NAMALWA (cell line): Measurements from ENCODE around the gene ERFE.

Experiments
- DNase-seq: peaks from one replicate; pipeline ENCODE4 v3.0.0-alpha.2; 2015; ENCODE audit warnings: low spot score

ERFE gene

DNA sequence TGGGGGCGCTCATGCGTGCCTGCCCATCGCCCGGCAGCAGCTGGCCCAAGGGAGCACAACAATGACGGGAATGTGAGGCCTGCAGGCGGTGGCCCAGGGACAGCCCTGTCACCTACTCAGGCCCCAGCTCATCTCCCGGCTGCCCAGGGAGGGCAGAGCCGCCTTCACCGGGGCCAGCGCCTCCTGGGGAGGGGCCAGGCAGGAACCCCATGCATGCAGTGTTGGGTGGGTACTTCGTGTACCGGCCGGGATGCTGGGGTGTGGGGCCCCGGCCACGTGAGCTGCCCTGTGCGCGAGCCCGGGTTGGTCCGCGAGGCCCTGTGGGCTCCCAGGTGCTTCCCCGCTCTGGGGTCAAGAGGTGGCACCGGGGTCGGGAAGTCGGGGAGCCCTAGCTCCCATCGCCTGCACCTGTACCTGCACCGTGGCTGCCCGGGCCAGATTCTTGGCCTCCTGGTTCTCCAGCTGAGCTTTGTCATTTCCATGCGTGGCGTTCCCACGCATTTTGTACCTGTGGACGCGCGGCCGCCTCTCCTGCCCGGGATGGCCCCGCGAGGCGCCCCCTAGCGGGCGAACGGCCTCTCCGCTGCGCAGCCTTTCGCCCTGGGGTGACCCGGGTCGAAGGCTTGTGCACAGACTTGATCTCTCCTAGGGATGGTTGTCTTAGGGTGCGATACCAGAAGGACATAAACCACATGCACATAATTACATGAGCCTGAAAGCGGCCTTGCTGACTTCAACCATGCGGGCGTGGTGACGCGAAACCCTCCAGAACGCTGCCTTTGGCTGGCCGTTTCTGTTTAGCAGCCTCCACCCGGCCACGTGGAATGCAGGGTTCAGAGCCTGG is 19.4 kb upstream of the ERFE start:
- DNase-seq: peak; percentile 30

DNA sequence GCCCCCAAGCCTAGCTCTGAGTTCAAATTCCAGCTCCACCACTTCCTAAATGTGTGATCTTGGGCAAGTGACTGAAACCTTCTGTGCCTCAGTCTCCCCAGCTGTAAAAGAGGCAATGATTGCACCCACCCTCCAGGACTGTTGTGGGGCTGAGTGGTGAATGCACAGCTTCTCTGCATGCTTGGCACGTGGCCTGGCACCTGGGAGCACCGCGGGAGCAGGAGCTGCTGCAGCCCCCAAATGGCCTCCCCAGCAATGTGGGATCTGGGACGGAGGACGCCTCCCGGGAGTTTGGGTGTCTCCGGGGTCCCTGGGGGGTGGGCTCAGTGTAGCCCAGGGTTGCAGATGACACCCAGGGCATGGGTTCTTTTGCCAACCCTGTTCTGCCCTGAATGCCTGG is 18.7 kb upstream of the ERFE start:
- no peak for DNase-seq

DNA sequence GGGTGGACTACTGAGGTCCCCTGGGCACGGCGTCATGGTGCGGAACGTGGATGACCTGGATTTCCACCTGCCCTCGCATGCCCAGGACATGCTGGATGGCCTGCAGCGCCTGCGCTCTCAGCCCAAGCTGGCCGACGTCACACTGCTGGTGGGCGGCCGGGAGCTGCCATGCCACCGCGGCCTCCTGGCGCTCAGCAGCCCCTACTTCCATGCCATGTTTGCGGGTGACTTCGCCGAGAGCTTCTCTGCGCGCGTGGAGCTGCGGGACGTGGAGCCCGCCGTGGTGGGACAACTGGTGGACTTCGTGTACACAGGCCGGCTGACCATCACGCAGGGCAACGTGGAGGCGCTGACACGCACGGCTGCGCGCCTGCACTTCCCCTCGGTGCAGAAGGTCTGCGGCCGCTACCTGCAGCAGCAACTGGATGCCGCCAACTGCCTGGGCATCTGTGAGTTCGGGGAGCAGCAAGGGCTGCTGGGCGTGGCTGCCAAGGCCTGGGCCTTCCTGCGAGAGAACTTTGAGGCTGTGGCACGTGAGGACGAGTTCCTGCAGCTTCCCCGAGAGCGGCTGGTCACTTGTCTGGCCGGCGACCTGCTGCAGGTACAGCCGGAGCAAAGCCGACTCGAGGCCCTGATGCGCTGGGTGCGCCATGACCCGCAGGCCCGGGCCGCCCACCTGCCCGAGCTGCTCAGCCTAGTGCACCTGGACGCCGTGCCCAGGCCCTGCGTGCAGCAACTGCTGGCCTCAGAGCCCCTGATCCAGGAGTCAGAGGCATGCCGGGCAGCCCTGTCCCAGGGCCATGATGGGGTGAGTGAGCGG is 17.8 kb upstream of the ERFE start:
- no peak for DNase-seq

DNA sequence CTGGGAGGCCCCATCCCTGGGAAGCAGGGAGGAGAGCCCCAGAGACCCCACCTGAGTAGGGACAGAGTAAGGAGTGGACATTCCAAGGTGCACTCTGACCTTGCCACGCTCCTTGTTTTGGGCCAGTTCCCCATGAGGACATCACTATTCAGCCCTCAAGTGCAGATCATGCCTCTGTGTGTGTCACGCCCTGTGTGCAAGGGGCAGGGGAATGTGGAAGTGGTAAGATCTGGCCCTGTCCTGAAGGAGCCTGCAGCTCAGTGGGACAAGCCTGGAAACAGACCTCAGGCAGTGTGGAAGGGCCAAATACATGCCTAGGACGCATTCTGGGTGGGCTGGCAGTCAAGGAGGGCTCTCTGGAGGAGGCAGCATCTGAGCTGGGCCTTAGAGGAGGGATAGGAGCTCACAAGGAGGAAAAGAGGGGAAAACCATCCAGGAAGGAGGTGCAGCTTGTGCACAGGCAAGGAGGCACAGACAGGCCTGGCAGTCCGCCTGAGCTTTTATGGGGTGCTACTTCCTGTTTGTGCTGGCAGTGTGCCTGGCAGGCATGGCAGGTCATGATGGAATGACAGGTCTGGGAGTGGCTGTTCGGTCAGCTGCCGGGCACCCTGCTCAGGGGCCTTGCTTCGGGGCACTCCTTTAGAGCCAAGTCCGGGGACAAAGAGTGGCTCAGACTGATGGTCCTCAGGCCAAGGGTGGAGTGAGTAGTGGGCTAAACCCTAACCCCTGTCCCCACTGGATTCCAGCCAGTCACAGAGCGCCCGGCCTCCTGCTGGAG is 17.0 kb upstream of the ERFE start:
- DNase-seq: no peak

DNA sequence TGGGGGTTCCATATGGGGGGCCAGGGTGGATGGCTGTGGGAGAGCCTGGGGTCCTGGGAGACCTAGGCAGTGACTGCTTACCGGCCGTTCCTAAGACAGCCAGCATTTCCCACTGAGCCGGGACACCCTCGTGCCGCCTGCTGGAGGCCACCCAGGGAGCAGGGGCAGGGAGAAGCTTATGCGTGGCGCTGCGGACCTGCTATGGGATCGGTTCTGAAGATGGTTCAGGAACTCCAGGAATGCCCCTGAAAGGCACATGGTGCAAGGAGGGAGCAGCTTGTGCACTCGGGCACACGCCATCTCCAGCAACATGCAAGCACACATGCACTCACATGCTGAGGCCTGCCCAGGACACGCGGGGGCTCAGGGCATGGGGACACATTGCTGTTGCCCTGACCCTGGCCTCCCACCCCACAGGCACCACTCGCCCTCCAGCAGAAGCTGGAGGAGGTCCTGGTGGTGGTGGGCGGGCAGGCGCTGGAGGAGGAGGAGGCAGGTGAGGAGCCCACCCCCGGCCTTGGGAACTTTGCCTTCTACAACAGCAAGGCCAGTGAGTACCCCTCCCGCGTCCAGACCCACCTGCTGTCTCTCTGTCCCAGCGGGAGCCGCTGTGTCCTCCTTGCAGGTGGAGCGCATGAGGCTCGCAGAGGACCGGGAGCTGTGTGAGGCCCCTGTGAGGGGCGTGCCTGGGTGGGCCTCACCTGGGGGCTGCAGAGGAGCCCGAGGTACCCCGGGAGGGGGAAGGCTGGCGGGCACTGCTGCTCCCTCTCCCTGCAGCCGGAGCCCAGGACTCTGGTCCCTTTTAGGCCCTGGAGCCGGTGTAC is 16.2 kb upstream of the ERFE start:
- no peak for DNase-seq

DNA sequence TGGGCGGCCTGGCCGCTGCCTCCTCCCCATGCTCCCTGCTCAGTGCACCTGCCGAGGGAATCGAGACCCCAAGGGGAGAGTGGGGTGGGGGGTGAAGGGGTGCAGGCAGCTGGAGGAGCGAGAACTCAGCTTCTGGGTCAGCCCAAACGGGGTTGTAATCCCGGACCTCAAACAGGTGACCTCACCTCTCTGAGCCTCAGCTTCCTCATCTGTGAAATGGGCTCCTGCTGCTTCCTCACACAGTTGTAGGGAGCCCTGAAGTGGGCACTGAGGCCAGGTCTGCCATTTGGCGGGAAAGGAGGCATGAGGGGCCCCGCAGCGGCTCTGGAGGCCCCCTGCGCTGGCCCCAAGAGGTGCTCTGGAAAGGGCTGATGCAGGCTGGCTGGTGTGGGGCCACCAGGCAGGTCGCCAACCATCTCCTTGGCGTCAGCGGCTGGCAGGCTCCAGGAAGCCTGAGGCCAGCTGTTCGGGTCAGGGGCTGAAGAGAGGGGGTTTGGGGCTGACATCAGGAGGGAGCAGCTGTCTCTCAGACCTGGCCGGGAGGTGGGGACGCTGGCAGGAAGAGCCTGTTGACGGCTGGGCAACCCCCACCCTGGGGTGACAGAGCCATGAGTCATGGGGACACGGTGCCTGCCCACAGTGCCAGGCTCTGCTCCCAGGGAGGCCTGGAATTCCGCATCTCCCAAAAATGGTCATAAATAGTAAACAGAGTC is 15.4 kb upstream of the ERFE start:
- DNase-seq: no peak

DNA sequence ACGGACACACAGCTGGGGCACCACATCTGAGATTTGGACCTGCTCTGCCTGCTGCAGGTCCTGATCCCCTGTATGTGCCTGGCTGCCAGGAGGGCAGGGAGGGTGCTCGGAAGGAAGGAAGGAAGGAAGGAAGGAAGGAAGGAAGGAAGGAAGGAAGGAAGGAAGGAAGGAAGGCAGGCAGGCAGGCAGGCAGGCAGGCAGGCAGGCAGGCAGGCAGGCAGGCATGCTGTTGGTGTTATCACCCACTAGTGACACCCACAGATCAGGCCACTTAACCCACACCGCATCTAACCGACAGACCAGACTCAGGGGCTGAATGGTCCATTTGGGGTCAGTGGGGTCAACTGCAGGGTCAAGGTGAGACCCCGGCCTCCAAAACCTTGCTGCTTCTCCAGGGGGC is 14.5 kb upstream of the ERFE start:
- DNase-seq: no peak

DNA sequence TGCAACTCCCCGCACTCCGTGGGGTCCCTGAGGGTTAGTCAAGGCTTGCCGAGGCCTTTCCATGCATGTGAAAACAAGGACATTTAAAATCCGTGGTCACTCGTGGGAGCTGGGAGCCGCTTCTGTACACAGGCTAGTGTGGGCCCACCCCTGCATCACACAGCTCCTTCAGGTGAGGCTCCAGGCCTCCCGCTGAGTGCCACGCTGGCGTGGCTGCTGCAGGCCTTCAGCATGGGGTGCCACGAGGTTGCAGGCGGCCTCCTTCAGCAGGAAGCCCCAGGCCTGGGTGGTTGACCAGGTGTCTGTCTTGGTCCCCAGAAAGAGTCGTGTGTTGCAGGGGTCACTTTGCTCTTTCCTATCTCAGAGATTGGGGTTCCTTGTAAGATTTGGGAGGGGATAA is 13.7 kb upstream of the ERFE start:
- no peak for DNase-seq

DNA sequence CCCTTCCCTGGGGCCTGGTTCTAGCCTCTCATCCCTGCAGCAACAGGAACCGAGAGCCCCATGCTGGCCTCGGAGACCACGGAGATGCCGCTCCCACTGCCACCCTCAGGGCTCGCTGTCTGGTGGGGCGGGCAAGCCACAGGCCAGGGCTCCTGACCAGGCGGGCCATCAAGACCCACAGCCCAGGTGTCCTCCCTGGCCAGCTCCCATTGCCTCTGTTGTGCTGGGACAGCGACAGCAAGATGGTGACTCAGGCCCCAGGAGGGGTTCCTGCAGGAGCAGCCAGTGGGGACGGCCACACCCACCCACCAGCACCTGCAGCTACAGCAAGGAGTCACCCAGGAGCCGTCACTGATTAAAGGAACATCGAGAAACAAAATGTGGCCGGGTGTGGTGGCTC is 12.9 kb upstream of the ERFE start:
- no peak for DNase-seq

DNA sequence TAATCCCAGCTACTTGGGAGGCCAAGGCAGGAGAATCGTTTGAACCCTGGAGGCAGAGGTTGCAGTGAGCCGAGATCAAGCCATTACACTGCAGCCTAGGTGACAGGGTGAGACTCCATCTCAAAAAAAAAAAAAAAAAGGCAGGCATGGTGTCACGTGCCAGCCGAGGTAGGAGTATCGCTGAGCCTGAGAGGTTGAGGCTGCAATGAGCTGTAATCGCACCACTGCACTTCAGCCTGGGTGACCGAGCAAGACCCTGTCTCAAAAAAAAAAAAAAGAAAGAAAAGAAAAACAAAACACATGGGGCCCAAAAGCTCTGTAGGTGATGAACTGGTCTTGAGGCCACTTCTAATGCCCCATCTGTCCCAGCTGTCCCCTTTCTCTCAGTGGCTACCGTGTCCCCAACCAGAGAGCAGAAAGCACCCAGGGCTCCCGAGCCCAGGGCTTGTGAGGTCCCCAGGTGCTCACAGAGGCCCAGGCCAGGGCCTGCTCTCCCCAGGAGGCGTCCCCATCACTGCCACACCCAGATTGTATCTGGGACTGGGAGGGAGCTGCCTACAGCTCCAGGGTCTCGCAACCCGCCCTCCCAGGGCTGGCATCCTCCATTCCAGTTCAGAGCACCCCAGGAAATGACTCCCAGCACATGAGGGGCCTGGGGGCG is 11.8 kb upstream of the ERFE start:
- no peak for DNase-seq

DNA sequence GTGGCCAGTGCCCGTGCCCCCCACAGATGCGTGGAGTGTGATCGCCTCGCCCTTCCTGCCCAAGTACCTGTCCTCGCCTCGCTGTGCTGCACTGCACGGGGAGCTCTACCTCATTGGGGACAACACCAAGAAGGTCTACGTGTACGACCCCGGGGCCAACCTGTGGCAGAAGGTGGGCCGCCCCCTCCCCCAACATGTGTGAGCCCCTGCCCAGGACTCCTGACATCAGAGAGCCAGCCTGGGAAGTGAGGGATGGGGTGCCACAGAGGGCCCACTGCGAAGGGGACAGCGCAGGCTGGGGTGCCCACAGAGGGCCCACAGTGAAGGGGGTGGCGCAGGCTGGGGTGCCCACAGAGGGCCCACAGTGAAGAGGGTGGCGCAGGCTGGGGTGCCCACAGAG is 9.8 kb upstream of the ERFE start:
- no peak for DNase-seq

DNA sequence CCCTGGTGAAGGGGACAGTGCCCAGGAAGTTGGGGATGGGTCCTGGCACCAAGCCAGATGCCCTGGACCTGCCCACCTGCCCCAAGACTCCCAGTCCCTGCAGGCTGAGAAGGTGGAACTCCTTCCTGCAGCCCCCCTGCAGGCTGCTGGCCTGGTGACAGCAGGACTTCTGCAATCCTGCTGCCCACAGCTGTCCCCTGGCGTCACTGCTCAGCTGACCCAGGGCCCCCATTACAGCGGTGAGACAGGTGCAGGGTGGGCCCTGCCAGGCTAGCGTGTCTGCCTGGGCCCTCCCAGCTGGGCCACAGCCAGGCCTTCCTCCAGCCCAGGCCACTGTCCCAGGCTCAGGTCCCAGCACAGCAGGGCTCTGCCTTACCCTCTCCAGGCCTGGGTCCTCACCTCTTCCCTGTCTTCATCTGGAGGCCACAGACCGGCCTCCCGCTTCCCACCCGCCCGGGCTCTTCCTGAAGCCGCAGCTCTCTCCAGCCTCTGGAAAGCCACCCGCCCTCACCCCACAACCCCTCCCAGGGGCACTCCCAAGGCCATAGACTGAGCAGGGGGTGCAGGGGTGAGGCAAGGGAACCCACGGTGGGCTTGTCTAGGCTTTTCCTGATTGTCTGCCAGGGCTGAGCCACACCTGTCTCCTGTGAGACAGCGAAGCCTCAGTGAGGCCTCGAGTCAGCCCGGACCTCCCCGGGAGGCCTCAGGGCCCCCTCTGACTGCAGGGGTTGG is 8.8 kb upstream of the ERFE start:
- no peak for DNase-seq

DNA sequence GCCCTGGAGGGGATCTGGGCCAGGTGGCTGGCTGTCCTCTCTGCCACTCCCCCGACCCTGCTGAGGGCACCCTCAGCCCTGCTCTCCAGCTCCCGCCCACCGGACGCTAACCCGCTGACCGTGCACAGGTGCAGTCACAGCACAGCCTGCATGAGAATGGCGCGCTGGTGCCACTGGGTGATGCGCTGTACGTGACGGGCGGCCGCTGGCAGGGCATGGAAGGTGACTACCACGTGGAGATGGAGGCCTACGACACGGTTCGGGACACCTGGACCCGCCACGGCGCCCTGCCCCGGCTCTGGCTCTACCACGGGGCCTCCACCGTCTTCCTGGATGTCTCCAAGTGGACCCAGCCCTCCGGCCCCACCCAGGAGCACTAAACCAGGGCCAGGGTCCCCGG is 8.1 kb upstream of the ERFE start:
- DNase-seq: no peak

DNA sequence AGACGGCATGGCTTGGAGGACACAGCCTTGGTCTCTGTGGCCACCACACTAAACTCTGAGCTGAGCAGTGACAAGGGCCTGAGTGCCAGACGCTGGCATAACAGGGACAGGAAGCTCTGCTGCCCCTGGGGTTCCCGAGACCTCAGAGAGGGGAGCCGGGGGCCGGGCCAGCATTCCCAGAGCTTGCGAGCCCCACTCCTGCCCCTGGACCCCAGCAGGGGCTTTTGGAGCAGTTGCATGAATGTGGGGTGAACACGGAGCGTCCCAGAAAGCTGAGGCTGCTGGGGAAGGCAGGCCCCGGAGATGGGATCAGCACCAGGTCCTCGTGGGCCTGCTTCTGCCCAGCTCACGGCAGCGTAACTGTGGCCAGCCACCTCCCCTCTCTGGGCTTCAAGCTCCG is 7.6 kb upstream of the ERFE start:
- DNase-seq: no peak

DNA sequence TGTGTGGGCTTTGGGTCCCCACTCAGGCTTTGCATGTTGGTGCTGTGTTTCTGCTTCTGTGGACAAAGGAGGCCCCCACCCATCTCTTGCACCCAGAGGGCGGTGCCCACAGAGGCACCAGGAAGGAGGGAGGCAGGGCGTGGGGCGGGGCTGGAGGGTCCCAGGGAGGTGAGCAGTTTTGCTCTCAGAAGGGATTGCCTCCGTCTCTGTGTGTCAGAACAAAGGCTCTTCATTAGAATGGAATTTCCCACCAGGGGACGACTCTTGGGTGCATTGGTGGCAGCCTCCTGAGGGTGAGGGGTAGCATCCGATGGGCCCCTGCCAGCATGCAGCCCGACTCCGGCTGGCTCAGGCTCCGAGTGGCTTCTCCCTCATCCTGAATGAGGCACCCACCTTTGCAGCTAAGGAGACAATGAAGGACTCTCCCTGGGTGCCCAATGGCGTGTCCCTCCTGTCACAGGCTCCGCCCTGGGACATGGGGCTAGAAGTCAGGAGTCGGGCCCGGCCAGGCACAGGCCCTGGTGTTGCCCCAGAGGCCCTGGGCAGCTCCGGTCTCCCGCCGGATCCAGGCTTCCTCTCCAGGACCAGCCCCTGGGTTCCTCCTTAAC is 7.0 kb upstream of the ERFE start:
- no peak for DNase-seq

DNA sequence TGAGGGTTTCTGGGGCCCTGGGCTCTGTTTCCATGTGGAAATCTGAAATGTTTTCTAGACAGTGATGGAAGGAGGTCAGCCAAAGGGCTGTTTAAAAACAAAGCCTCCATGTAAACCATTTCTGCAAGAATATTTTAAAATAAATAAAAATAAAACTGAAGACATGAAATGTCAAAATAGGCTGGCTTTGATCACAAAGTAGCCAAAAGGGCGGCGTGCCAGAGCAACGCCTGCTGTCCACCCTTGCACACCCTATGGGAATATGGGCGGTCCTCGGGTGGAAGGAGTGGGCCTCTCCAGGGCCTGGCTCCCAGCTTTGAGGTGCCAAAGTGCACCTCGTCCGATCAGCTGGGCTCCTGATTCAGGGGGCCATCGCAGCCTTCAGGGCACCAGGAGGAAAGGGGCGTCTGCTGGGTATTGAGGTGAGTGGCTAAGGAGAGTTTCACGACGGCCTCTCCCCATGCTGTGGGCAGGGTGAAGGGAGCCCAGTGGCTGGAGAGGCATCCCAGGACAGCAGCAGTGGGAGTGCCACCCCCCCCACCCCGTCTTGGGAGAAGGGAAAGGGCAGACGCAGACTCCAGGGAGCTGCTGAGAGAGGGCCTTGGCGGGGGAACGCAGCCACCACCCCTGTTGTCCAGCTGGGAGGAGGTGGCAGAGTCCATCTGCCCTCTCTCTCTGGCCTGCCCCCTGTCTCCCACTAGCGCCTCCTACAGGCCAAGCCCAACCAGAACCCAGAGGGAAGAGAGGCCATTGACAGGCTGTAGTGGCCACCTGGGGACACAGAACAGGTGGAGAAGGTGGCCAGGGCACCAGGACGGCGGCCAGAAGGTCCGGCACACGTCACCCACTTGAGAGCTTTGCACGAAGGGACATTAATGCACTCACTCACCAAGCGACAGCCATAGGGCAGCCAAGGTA is 5.7 kb upstream of the ERFE start:
- DNase-seq: no peak

DNA sequence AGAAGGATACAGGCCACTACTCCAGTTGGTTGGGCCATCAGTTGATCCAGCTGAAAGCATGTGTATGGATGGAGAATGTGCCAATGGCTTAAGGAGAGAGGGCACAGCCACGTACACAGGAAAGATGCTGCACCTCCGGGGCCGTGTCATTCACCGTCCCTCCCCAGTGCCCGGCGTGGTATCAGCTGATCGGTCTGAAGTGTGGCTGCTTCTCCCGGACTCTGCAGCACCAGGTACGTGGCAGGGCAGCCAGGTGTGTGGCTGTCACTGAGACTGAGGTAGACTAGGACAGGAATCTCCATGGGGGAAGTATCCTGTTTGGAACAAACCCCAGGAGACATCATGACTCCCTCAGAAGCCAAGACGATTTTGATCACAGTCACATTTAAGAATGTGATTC is 4.2 kb upstream of the ERFE start:
- no peak for DNase-seq

DNA sequence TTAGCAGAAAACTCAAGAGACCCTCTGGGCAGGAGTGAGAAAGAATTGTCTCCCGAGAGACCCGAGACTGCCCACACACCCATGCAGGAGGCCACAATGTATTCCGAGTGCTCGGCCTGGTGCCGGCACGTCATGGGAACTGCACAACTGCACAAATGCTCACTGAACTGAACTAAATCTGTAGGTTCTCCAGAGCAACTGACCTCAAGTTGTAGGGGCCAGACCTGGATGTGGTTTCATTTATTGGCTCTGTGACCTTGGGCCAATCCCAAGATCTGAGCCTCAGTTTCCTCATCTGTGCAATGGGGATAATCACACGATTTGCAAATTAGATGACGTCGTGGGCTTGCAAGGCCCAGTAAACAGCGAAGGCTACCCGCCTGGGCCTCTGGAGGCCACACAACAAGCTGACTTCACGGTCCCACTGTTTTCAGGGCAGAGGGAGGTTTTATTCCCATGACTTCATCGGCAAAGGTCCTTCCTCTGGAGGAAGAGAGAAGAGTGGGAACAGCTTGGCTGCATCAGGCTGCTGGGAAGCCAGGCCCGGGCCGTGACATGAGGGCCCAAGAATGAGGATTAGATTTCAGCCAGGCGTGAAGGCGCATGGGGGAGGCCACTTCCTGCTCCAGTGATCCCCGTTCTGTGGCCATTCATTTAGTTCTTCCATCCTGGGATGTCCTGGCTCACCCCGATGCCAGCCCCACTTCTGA is 3.6 kb upstream of the ERFE start:
- no peak for DNase-seq
